OCI-M1 (cell line): ENCODE measurements around the gene S100A12.

Experiments
- DNase-seq: peaks from one replicate; lab custom pipeline; 2025; lab: John Stamatoyannopoulos, UW

Gene S100A12

GRCh38 chr1:153368495-153368894, 6.9 kb downstream of the S100A12 start:
- DNase-seq = peak; percentile 68

- no peak for DNase-seq
Measured at GRCh38 chr1:153367090-153367489, 8.3 kb downstream of the S100A12 start.

- DNase-seq = no peak
Measured at GRCh38 chr1:153366261-153366660, 9.2 kb downstream of the S100A12 start.

- DNase-seq = no peak
Measured at GRCh38 chr1:153365696-153366095, 9.7 kb downstream of the S100A12 start.

GRCh38 chr1:153364766-153365666, 10.4 kb downstream of the S100A12 start:
- no peak for DNase-seq

GRCh38 chr1:153364156-153364555, 11.3 kb downstream of the S100A12 start:
- DNase-seq = no peak

GRCh38 chr1:153363641-153364040, 11.8 kb downstream of the S100A12 start:
- DNase-seq = no peak

GRCh38 chr1:153362187-153362775, 13.1 kb downstream of the S100A12 start:
- no peak for DNase-seq

GRCh38 chr1:153361480-153362109, 13.8 kb downstream of the S100A12 start:
- no peak for DNase-seq

GRCh38 chr1:153360592-153361479, 14.6 kb downstream of the S100A12 start:
- DNase-seq = no peak

- DNase-seq = no peak
Measured at GRCh38 chr1:153360190-153360589, 15.2 kb downstream of the S100A12 start.

GRCh38 chr1:153359241-153359640, 16.2 kb downstream of the S100A12 start:
- DNase-seq = no peak

GRCh38 chr1:153358691-153358975, 16.8 kb downstream of the S100A12 start:
- DNase-seq = no peak

- no peak for DNase-seq
Measured at GRCh38 chr1:153357853-153358690, 17.3 kb downstream of the S100A12 start, which contains the start of gene S100A9. TSS of gene S100A9 (plus strand) at chr1:153357854. CDS start at chr1:153358284, 430 bp downstream.

- DNase-seq = no peak
Measured at GRCh38 chr1:153357076-153357852, 18.2 kb downstream of the S100A12 start.

- DNase-seq = no peak
Measured at GRCh38 chr1:153356392-153357075, 18.9 kb downstream of the S100A12 start.

GRCh38 chr1:153355445-153356071, 19.9 kb downstream of the S100A12 start:
- DNase-seq = peak; percentile 88

- DNase-seq = no peak
Measured at GRCh38 chr1:153354515-153355193, 20.8 kb downstream of the S100A12 start.
